ENCODE data around the gene ARHGAP35. TPM values are rescaled to one million over a fixed set of nuclear protein-coding genes. Genes with fewer than 3 reads are reported as not detected.

The ARHGAP35 gene
- total RNA-seq, 1 experiment from 2014 or later = 24.7 TPM

DNA sequence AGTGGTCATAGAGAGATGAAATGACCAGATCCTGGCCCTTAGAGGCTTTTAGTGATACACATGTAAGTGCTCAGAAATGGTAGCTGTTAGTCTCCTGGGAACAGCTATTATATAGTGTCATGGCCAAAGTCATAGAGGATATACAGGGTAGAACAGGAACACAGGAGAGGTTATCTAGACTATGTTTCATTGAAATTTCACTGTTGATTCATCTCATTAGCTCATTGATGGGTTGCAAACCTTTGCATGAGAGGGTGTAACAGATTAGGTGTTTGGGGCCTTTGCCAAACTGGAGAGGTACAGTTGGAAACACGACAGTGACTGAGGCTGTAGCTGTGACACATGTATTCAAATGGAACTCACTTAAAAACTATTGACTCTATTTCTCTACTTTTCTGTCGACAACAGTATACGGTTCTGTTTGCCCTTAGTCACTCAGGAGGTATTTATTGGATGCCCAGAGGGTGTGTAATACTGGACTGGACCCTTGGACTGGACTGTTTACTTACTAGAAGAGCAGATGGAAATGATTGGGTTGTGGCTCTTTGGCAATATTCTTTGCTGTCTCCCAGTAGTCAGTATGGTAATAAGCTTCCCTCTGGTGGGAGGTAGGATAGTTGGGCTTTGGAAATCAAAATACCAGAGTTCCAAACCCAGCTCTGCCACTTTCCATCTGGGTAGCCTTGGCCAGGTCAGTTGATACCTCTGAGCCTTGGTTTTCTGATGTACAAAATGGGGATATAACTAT, 29.8 kb downstream of the ARHGAP35 start:
- Histone ChIP-seq H3K27ac (peak overlapping the region; percentile 47), H3K36me3 (no peaks in the 10 kb centered on the region; the same call in 1 of the 2 replicates), H3K4me1 (replicated peaks) (peaks cover 39% of the 10 kb centered on the region), H3K9me3 (replicated peaks) (no peaks in the 10 kb centered on the region), H3K27me3 (replicated peaks) (no peaks in the 10 kb centered on the region), H3K4me3 (no peak overlapping the region)
- DNase-seq (ENCODE audit: low read depth in 1 of 2, low spot score in 2 of 2) = peak; percentile 53 to 77

DNA sequence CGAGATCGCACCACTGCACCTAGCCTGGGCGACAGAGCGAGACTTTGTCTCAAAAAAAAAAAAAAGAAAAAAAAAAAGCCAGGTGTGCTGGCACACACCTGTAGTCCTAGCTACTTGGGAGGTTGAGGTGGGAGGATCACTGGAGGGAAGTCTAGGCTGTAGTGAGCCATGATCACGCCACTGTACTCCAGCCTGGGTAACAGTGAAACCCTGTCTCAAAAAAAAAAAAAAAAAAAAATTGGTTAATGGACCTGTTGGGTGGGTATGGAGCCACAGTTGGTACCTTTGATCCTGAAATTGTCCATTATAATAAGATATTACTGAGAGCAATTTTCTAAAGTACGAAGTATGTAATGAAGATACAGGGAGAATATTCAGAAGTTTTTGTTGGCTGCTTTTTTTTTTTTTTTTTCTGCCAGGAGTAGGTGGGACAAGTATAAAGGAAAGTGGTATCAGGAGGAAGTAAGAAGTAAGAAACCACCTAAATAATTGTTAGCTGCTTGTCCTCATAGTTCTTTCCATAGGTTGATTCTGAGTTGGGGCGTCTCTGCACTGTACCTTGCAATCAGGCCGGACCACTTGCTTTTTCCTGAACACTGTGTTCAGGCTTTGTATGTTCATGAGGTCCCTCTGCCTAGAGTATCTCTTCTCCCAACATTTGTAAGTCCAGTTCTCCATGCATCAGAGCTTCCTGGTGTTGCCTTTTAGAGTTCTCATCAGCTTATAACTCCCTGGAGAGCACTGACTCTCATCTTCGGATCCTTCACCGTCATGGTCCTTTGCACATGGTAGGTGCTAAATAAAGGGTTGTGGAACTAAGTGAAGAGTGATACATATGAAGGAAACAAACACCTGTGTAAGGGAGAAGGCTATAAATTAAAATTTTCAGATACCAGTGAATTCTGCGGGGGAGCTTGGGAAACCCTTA, 31.7 kb downstream of the ARHGAP35 start:
- H3K36me3 ChIP-seq = no peaks in the 10 kb centered on the region; the same call in 1 of the 2 replicates
- peaks cover 29% of the 10 kb centered on the region for H3K4me1 ChIP-seq (replicated peaks)
- H3K27ac ChIP-seq = no peak overlapping the region

DNA sequence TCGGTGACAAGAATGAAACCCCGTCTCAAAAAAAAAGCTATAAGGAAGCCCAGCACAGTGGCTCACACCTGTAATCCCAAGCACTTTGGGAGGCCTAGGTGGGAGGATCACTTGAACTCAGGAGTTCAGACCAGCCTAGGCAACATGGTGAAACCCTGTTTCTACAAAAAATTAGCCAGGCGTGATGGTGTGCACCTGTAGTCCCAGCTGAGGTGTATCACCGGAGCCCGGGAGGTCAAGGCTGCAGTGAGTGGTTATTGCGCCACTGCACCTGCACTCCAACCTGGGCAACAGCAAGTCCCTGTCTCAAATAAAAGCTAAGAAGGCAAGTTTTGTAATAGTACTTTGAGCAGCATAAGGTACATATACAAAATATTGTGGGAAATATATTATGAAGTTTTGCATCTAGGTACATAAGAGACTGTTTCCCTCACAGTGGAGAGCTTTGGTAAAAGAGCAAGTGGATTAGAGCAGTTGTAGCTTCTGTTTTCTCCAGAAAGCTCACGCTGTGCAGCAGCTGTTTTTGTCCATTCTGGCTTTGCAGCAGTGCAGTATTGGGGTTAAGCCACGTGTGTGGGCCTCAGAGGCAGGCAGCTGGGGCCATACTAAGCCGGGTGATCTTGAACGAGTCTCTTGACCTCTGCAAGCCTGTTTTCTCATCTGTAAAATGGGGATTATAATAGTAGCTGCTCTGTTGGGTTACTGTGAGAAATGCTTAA, 35.4 kb downstream of the ARHGAP35 start:
- no peaks in the 10 kb centered on the region for H3K9me3 ChIP-seq (replicated peaks)
- no peak for DNase-seq (ENCODE audit: low read depth in 1 of 2, low spot score in 2 of 2)
- H3K27me3 ChIP-seq (replicated peaks) = no peaks in the 10 kb centered on the region
- no peak overlapping the region for H3K4me3 ChIP-seq
- peaks cover 20% of the 10 kb centered on the region for H3K4me1 ChIP-seq (replicated peaks)
- H3K36me3 ChIP-seq = peaks cover 8% of the 10 kb centered on the region; the same call in 1 of the 2 replicates
- H3K27ac ChIP-seq = no peak overlapping the region

More for the DNA sequence above, 31.7 kb downstream of the ARHGAP35 start:
- no peak overlapping the region for H3K4me3 ChIP-seq
- no peak for DNase-seq (ENCODE audit: low read depth in 1 of 2, low spot score in 2 of 2)
- no peaks in the 10 kb centered on the region for H3K9me3 ChIP-seq (replicated peaks)
- H3K27me3 ChIP-seq (replicated peaks) = no peaks in the 10 kb centered on the region

DNA sequence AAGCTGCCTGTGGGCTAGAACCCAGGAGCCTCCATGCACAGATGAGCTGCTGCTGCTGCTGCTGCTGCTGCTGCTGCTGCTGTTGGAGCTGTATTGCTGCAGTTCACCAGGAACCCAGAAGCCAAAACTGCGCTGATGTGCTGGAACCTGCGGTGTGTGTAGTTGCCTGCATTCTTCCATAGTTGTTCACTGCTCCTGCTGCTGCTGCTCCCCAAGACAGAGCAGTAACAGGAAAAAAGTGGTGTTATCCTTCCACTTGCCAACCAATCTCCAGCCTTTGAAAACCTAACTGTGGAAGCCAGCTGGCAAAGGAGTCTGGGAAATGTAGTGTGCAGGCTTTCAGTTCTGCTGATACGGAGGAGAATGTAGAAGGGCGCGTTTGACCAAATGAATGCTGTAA, 37.9 kb downstream of the ARHGAP35 start:
- Histone ChIP-seq H3K9me3 (replicated peaks) (no peaks in the 10 kb centered on the region), H3K27ac (no peak overlapping the region), H3K4me1 (replicated peaks) (peaks cover 36% of the 10 kb centered on the region), H3K4me3 (no peak overlapping the region), H3K27me3 (replicated peaks) (no peaks in the 10 kb centered on the region), H3K36me3 (peaks cover 8% of the 10 kb centered on the region; the same call in 1 of the 2 replicates)
- no peak for DNase-seq (ENCODE audit: low read depth in 1 of 2, low spot score in 2 of 2)

- no peaks in the 10 kb centered on the region for H3K27me3 ChIP-seq (replicated peaks)
- H3K4me3 ChIP-seq = no peak overlapping the region
- DNase-seq (ENCODE audit: low read depth in 1 of 2, low spot score in 2 of 2) = no peak
- H3K9me3 ChIP-seq (replicated peaks) = no peaks in the 10 kb centered on the region
- H3K27ac ChIP-seq = no peak overlapping the region
- peaks cover 8% of the 10 kb centered on the region; the same call in 1 of the 2 replicates for H3K36me3 ChIP-seq
- peaks cover 42% of the 10 kb centered on the region for H3K4me1 ChIP-seq (replicated peaks)
Measured at GRCh38 chr19:46900341-46900740, 39.5 kb downstream of the ARHGAP35 start.

DNA sequence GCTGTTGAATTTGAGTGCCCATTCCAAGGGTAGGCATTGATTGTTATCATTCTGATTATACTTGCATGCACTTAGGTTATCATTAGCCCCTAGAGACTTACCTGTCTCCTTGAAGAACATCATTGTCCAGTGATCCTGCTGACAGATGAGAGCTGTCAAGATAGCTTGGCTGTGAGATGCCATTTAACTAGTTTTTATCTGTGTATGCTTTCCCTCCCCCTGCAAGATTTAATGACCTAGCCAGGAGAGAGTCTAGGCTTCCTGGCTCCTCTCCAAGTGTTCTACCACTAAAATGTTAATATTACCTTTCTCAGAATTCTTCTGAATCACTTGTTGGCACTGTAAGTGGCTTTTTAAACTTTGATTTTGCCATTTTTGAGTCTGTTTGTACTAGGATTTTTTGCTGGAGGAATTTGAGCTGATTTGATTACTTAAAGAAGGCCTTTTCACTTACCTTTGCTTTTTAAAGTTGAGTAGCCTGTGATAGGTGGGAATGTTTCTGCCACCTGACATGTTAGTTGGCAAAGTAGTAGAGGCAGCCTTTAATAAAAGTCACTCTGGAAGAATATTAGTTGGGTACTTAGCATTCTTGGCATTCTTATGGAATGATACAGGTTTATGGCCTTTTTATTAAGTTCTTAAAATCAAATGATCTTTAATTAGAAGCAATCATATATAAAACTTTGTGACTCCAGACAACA, 41.1 kb downstream of the ARHGAP35 start:
- H3K36me3 ChIP-seq = peaks cover 12% of the 10 kb centered on the region; the same call in 1 of the 2 replicates
- peaks cover 42% of the 10 kb centered on the region for H3K4me1 ChIP-seq (replicated peaks)
- no peak overlapping the region for H3K4me3 ChIP-seq
- no peak overlapping the region for H3K27ac ChIP-seq
- DNase-seq (ENCODE audit: low read depth in 1 of 2, low spot score in 2 of 2) = no peak
- H3K27me3 ChIP-seq (replicated peaks) = no peaks in the 10 kb centered on the region
- H3K9me3 ChIP-seq (replicated peaks) = no peaks in the 10 kb centered on the region

DNA sequence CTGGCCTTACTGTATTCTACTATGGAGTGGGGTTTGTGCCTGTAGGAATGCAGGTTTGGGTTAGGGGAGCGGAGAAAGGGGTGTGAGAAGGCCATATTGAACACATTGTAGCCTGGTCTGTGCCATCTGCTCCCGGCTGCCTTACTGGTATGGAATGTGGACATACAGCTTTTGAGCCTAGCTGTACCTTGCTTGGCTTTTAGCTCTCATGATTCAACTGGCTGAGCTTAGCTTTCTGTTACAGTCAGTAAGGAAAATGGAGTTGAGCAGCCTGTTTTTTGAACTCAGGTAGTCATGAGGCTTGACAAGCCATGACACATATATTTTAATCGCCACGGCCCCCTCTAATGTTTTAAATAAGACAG, 41.6 kb downstream of the ARHGAP35 start:
- DNase-seq (ENCODE audit: low read depth in 1 of 2, low spot score in 2 of 2) = no peak

GRCh38 chr19:46903458-46903857, 42.7 kb downstream of the ARHGAP35 start:
- no peak overlapping the region for H3K4me3 ChIP-seq
- no peaks in the 10 kb centered on the region for H3K9me3 ChIP-seq (replicated peaks)
- DNase-seq (ENCODE audit: low read depth in 1 of 2, low spot score in 2 of 2) = no peak
- peaks cover 42% of the 10 kb centered on the region for H3K4me1 ChIP-seq (replicated peaks)
- H3K36me3 ChIP-seq = peaks cover 12% of the 10 kb centered on the region; the same call in 1 of the 2 replicates
- H3K27me3 ChIP-seq (replicated peaks) = no peaks in the 10 kb centered on the region
- no peak overlapping the region for H3K27ac ChIP-seq

More for the DNA sequence above, 41.6 kb downstream of the ARHGAP35 start:
- peaks cover 42% of the 10 kb centered on the region for H3K4me1 ChIP-seq (replicated peaks)
- no peaks in the 10 kb centered on the region for H3K27me3 ChIP-seq (replicated peaks)
- no peak overlapping the region for H3K4me3 ChIP-seq
- H3K9me3 ChIP-seq (replicated peaks) = no peaks in the 10 kb centered on the region
- H3K36me3 ChIP-seq = peaks cover 12% of the 10 kb centered on the region; the same call in 1 of the 2 replicates
- H3K27ac ChIP-seq = no peak overlapping the region; the same call in 1 of the 2 replicates

GRCh38 chr19:46904114-46905060, 43.6 kb downstream of the ARHGAP35 start:
- no peaks in the 10 kb centered on the region for H3K27me3 ChIP-seq (replicated peaks)
- H3K36me3 ChIP-seq = 0 out of 2 replicates have a peak, but pooled peaks cover 4% of the 10 kb centered on the region
- no peak overlapping the region for H3K4me3 ChIP-seq
- peak overlapping the region; percentile 10 for H3K27ac ChIP-seq
- H3K9me3 ChIP-seq (replicated peaks) = no peaks in the 10 kb centered on the region
- peaks cover 40% of the 10 kb centered on the region for H3K4me1 ChIP-seq (replicated peaks)
- DNase-seq (ENCODE audit: low read depth in 1 of 2, low spot score in 2 of 2) = peak in 1 of 2 experiments; percentile 37

GRCh38 chr19:46906221-46906620, 45.4 kb downstream of the ARHGAP35 start:
- no peaks in the 10 kb centered on the region for H3K27me3 ChIP-seq (replicated peaks)
- H3K27ac ChIP-seq = no peak overlapping the region
- H3K4me3 ChIP-seq = no peak overlapping the region
- peaks cover 37% of the 10 kb centered on the region for H3K4me1 ChIP-seq (replicated peaks)
- H3K36me3 ChIP-seq = 0 out of 2 replicates have a peak, but pooled peaks cover 4% of the 10 kb centered on the region
- DNase-seq (ENCODE audit: low read depth in 1 of 2, low spot score in 2 of 2) = no peak
- no peaks in the 10 kb centered on the region for H3K9me3 ChIP-seq (replicated peaks)

DNA sequence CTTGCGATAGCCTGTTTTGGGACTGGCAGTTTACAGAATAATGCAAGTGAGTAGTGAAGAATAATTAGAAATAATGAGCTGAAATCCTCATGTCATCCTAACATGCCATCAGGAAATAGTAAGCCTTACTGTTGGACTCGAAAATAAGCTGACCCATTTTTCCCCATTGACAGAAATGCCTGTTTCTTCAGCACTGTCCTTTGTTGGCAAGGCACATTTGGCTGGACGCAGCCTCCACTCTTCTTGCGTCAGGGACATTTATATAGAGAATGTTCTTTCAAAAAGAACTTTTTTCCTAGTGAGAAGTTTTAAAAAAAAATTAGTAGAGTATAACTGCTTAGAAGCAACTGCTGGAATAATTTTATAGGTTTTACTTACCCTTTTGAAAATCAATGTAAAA, 47.1 kb downstream of the ARHGAP35 start:
- Histone ChIP-seq H3K27me3 (replicated peaks) (no peaks in the 10 kb centered on the region), H3K4me1 (replicated peaks) (peaks cover 28% of the 10 kb centered on the region), H3K4me3 (no peak overlapping the region), H3K9me3 (replicated peaks) (no peaks in the 10 kb centered on the region), H3K36me3 (0 out of 2 replicates have a peak, but pooled peaks cover 4% of the 10 kb centered on the region), H3K27ac (no peak overlapping the region)
- DNase-seq (ENCODE audit: low read depth in 1 of 2, low spot score in 2 of 2) = no peak

GRCh38 chr19:46909356-46909755, 48.6 kb downstream of the ARHGAP35 start:
- H3K36me3 ChIP-seq = 0 out of 2 replicates have a peak, but pooled peaks cover 4% of the 10 kb centered on the region
- no peak overlapping the region for H3K4me3 ChIP-seq
- no peaks in the 10 kb centered on the region for H3K9me3 ChIP-seq (replicated peaks)
- DNase-seq (ENCODE audit: low read depth in 1 of 2, low spot score in 2 of 2) = no peak
- no peaks in the 10 kb centered on the region for H3K27me3 ChIP-seq (replicated peaks)
- peaks cover 24% of the 10 kb centered on the region for H3K4me1 ChIP-seq (replicated peaks)
- no peak overlapping the region for H3K27ac ChIP-seq
